T-helper 1 cell treated with Interleukin-12 subunit alpha and Interleukin-12 subunit beta and Interleukin-4 antibody, amounts not matched to agents 30 μg/mL and 1 μg/mL, for 36 hours (primary cell): ENCODE data around the gene NAT8.
"Not testable (repeated sequence)": the region's sequence is repeated elsewhere in the genome, so short reads cannot be mapped to it uniquely, and the experiment has no call there.

Experiments
- H3K27ac Mint-ChIP-seq: one replicate; pipeline ENCODE4 v1.8.0; 2021; ENCODE audit warnings: mild to moderate bottlenecking, mixed read lengths
- H3K27me3 Mint-ChIP-seq: one replicate; pipeline ENCODE4 v1.8.0; 2021; ENCODE audit warnings: low read depth, mixed read lengths
- H3K36me3 Mint-ChIP-seq: one replicate; pipeline ENCODE4 v1.8.0; 2021; ENCODE audit warnings: low read depth, mixed read lengths
- H3K4me1 Mint-ChIP-seq: one replicate; pipeline ENCODE4 v1.8.0; 2021; ENCODE audit warnings: low read depth, mixed read lengths
- H3K4me3 Mint-ChIP-seq: one replicate; pipeline ENCODE4 v1.8.0; 2021; ENCODE audit warnings: mild to moderate bottlenecking, moderate library complexity, mixed read lengths
- H3K9me3 Mint-ChIP-seq: one replicate; pipeline ENCODE4 v1.8.0; 2021; ENCODE audit warnings: mixed read lengths

The NAT8 gene

DNA sequence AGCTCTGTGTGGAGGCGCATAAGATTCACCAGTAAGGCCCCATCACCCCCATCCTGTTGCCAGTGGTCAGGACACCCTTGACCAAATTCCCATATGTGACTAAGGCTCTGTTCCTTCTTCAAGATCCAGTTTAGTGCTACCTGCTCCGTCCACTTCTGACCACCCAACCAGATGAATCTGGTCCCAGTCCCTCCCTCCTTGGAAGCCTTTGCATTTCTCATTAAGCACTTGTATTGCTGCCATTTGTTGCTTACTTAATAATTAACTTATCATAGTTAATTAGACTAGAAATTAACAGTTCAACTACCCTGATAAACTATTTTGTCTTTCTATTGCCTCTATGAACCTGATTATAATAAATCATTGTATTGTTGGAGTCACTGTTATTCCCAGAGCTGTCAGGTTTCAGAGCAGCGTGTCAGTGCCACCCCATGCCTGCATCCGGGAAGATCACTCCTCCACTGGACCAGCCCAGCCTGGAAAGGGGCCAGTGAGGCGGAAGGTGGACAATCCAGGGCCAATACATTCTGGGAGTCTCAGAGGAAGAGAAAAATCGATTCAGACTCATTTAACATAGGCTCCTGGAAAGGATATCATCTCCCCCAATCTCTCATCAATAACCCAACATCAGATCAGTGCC, 9.5 kb upstream of the NAT8 start:
- H3K27me3 Mint-ChIP-seq, result peaks cover 7% of the 10 kb centered on the region
- no peak overlapping the region for H3K27ac Mint-ChIP-seq
- no peaks in the 10 kb centered on the region for H3K4me1 Mint-ChIP-seq
- no peaks in the 10 kb centered on the region for H3K36me3 Mint-ChIP-seq
- no peaks in the 10 kb centered on the region for H3K9me3 Mint-ChIP-seq
- H3K4me3 Mint-ChIP-seq, result no peak overlapping the region

DNA sequence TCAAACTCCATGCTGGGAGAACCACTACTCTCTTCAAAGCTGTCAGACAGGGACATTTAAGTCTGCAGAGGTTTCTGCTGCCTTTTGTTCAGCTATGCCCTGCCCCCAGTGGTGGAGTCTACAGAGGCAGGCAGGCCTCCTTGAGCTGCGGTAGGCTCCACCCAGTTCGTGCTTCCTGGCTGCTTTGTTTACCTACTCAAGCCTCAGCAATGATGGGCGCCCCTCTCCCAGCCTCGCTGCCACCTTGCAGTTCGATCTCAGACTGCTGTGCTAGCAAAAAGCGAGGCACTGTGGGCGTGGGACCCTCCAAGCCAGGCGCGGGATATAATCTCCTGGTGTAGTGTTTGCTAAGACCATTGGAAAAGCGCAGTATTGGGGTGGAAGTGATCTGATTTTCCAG, 5.5 kb upstream of the NAT8 start:
- H3K4me3 Mint-ChIP-seq, H3K4me1 Mint-ChIP-seq, H3K36me3 Mint-ChIP-seq, H3K9me3 Mint-ChIP-seq, H3K27ac Mint-ChIP-seq: not testable (repeated sequence)
- H3K27me3 Mint-ChIP-seq, result peaks cover 16% of the 10 kb centered on the region

DNA sequence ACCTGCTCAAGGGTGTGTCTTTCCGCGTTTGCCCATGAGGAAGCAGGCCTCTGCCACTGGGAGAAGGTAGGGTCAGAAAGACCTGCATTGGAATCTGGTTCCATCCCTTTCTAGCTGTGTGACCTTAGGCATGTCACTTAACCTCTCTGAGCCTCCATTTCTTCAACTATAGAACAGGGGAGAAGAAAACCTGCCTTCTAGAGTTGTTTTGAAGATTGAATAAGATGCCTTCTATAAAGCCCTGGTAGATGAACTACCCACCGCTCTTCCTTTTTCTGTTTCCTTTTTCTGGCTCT, 507 bp downstream of the NAT8 start:
- Mint-ChIP-seq H3K27ac (no peak overlapping the region), H3K4me3 (no peak overlapping the region), H3K9me3 (peaks cover 6% of the 10 kb centered on the region), H3K27me3 (peaks cover 9% of the 10 kb centered on the region), H3K4me1 (no peaks in the 10 kb centered on the region), H3K36me3 (no peaks in the 10 kb centered on the region)

DNA sequence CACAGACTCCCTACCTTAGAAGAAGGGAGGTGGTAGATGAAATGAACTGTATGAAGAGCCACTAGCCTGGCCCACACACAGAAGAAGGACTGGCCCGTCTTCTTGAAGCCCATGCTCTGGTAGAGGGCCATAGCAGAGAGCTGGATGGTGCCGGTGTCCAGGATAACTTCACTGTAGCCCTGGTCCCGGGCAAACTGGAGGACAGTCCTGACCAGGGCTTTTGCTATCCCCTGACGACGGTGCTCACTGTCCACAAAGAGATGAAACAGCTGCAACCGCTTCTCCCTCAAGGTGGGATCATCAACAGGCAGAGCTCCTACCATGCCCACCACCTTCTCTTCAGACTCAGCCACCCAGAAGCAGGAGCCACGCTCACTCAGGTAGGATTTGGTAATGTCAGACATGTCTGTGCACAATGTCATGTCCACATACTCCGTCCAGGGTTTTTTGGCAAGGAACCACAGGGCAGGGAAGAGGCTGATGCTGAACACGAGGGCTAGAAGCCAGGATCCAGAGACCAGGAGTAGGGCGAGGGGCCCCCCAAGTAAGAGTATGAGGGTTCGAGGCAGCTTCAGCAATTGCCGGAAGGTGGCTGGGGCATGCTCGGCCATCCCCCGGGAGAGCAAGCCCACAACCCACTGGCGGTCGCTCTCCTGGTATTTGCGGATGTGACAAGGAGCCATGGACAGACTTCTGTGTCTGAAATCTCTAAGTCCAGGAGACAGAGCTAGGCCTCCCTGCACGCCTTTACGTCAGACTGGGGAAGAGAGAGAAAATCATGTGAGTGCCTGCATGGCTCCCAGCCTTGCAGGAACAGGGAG, 1.1 kb downstream of the NAT8 start:
- no peak overlapping the region for H3K4me3 Mint-ChIP-seq
- H3K27me3 Mint-ChIP-seq, result peaks cover 5% of the 10 kb centered on the region
- H3K9me3 Mint-ChIP-seq, result peaks cover 6% of the 10 kb centered on the region
- H3K27ac Mint-ChIP-seq, result no peak overlapping the region
- H3K36me3 Mint-ChIP-seq, result no peaks in the 10 kb centered on the region
- no peaks in the 10 kb centered on the region for H3K4me1 Mint-ChIP-seq

DNA sequence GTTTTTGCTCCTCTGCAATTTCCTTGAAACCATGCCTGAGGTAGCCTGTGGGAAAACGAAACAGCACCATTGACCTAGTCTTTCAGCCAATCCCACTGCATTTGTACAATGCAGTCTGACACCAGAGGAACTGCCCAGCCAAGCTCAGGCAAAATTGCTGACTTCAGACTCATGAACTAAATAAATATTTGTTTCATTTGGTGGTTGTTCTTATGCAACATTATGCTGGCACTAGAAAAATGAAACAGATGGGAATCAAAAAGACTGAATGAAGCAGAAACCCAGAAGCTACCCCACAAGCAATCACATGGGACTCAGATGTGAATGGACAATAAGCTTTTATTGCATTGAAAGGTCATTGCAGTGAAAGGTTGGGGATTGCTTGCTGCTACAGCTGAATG, 1.7 kb downstream of the NAT8 start:
- Mint-ChIP-seq H3K27me3 (peaks cover 5% of the 10 kb centered on the region), H3K4me3 (no peak overlapping the region), H3K4me1 (no peaks in the 10 kb centered on the region), H3K9me3 (peaks cover 6% of the 10 kb centered on the region), H3K36me3 (no peaks in the 10 kb centered on the region), H3K27ac (no peak overlapping the region)

DNA sequence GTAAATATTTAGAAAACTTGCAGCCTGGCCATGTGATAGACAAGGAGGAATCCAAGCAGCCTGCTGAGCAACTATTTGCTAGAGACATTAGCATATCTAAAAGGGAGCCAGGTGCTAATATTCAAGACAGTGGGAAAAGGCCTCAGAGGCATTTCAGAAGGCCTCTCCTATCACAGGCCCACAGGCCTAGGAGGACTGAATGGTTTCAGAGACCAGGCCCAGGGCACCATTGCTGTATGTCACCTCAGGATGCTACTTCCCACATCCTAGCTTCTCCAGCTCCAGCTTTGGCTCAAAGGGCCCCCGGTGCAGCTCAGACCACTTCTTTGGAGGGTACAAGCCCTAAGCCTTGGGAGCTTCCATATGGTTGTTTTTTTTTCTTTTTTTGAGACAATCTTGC, 3.8 kb downstream of the NAT8 start:
- H3K9me3 Mint-ChIP-seq, result peaks cover 6% of the 10 kb centered on the region
- no peak overlapping the region for H3K27ac Mint-ChIP-seq
- no peaks in the 10 kb centered on the region for H3K36me3 Mint-ChIP-seq
- no peaks in the 10 kb centered on the region for H3K4me1 Mint-ChIP-seq
- no peaks in the 10 kb centered on the region for H3K27me3 Mint-ChIP-seq
- no peak overlapping the region for H3K4me3 Mint-ChIP-seq

DNA sequence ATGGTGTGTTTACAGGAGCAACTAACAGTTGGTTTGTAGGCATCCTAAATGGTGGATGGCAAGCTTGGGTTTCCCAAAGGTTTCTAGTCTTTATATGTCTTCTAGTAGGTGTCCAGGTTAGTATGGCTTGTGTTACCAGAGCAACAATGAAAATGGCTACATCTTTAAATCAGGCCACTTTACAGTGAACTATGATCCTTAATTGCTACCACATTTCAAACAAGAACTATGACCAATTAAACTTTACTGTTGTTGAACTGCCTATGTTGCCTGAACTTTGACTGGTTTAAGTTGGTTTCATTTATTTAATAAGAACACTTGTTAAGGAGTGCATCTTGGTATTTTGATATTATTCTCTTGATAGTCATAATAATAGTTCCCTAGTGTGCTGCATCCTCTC, 5.2 kb downstream of the NAT8 start:
- H3K27me3 Mint-ChIP-seq, H3K36me3 Mint-ChIP-seq: not testable (repeated sequence)

DNA sequence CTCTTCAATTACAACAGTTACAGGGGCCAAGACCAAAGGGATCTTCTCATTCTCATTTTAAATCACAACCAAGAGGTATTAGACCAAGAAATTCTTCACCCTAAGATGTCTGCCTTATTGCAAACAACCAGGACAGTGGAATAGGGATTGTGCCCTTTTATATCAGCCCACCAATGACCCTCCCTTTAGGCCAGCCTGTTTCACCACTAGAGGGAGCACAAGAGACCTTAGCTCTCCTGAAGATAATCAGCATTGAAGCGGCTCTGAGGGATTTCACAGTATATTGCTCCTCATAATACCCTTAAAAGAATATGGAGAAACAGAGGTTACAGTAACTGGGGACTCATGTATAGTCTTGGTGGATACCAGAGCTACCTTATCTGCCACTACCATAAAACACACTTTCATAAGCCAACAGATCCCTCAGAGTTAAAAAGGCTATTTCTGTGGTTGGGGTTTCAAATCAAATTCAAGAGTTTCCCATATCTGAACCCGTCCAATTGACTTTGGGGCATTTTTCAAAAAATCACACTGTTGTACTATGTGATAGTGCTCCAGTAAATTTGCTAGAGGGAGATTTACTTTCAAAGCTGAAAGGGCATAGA, 11.5 kb downstream of the NAT8 start:
- not testable (repeated sequence) for H3K4me3 Mint-ChIP-seq, H3K36me3 Mint-ChIP-seq, H3K27ac Mint-ChIP-seq, H3K4me1 Mint-ChIP-seq, H3K9me3 Mint-ChIP-seq
- H3K27me3 Mint-ChIP-seq, result peaks cover 18% of the 10 kb centered on the region

More for the DNA sequence above, 5.2 kb downstream of the NAT8 start:
- H3K27ac Mint-ChIP-seq, H3K9me3 Mint-ChIP-seq, H3K4me3 Mint-ChIP-seq, H3K4me1 Mint-ChIP-seq: not testable (repeated sequence)

DNA sequence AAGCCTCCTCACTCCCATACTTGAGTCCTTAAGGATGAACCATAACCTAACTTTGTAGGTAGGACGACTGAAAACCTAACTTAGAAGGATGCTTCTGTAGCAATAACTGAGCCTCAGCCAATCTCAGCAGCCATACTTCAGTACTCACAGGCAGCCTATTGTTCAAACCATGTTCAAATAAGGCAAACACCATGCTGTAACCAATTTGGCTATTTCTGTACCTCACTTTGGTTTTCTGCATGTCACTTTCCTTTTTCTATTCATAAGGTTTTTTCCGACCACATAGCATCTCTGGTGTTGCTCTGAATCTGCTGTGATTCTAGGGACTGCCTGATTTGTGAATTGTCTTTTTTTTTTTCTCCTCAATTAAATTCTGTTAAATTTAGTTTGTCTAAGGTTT, 13.7 kb downstream of the NAT8 start:
- H3K4me3 Mint-ChIP-seq, H3K27ac Mint-ChIP-seq, H3K4me1 Mint-ChIP-seq, H3K9me3 Mint-ChIP-seq, H3K36me3 Mint-ChIP-seq: not testable (repeated sequence)
- H3K27me3 Mint-ChIP-seq, result peaks cover 18% of the 10 kb centered on the region

DNA sequence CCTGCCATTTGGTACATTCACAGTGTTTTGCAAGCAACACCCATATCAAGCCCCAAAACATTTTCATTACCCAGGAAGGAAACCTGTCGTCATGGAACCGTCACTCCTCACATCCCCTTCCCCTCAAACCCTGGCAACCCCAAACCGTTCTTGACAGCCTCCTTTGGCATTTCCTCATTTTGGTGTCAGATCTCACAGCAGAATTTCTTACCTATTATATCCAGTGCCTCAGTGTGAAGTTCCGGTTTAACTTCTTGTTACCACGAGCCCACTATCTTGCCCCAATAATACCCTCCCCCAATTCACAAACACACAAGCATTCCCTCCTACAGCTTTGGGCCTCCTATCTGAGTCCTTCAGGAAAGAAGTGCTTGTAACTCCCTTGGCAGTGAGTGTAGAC, 16.0 kb downstream of the NAT8 start:
- H3K4me3 Mint-ChIP-seq, H3K4me1 Mint-ChIP-seq, H3K36me3 Mint-ChIP-seq, H3K27ac Mint-ChIP-seq, H3K9me3 Mint-ChIP-seq: not testable (repeated sequence)
- H3K27me3 Mint-ChIP-seq, result peaks cover 23% of the 10 kb centered on the region

DNA sequence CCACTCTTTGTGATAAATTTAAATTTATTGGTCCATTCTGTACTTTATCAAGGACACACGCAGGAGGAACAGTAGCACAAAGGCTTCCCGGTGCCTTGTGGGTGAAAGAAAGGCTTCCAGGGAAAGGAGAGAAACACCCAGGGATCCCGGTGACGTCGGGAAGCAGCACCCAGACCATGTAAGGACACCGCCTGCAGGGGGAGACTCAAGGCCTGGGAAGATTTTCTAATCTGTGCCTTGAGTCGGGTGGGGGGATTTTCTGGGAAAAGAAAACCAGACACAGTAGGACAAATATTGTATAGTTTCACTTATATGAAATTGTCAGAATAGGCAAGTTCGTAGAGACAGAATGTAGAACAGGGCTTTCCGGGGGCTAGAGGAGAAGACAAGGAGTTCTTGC, 17.6 kb downstream of the NAT8 start:
- not testable (repeated sequence) for H3K4me1 Mint-ChIP-seq, H3K27ac Mint-ChIP-seq, H3K36me3 Mint-ChIP-seq, H3K9me3 Mint-ChIP-seq, H3K4me3 Mint-ChIP-seq
- H3K27me3 Mint-ChIP-seq, result peaks cover 19% of the 10 kb centered on the region

DNA sequence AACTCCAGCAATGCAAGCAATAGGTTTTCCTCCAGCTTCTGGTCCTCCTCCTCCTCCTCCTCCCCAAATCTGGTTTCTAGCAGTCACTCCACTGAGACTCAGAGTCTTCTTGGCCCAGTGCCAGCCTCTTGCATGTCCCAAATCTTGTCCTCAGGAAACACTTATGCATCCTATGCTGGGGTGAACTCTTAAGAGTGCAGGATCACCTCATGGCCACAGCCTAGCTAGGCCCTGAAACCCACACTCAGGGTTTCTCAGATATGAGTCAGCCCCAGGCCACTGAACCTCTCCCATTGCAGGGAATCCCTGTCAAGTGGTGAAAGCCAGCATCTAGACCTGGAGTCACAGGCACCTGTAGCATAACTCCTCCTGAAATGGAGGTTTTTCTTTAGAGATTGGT, 18.2 kb downstream of the NAT8 start:
- not testable (repeated sequence) for H3K27ac Mint-ChIP-seq, H3K9me3 Mint-ChIP-seq, H3K36me3 Mint-ChIP-seq, H3K4me1 Mint-ChIP-seq, H3K4me3 Mint-ChIP-seq
- peaks cover 19% of the 10 kb centered on the region for H3K27me3 Mint-ChIP-seq

DNA sequence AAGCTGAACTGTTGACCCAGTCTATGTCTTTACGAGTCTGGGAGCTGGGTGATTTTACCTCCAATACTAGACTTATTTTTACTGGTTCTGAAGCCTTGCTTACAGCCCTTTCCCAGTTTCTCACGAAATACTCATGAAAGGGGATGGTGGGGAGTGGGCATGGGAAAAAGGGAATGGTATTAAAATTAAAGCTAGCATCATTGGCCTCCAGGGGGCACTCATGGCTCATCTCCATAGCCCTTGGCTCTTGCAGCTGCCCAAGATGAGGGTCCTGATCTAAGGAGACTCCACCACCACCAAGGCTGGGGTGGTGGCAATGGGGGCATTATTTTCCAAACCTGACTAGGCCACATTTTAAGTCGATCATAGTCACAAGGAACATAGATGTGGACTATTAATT, 22.3 kb downstream of the NAT8 start:
- not testable (repeated sequence) for H3K36me3 Mint-ChIP-seq, H3K4me3 Mint-ChIP-seq, H3K4me1 Mint-ChIP-seq, H3K27ac Mint-ChIP-seq, H3K9me3 Mint-ChIP-seq
- H3K27me3 Mint-ChIP-seq, result peaks cover 12% of the 10 kb centered on the region

DNA sequence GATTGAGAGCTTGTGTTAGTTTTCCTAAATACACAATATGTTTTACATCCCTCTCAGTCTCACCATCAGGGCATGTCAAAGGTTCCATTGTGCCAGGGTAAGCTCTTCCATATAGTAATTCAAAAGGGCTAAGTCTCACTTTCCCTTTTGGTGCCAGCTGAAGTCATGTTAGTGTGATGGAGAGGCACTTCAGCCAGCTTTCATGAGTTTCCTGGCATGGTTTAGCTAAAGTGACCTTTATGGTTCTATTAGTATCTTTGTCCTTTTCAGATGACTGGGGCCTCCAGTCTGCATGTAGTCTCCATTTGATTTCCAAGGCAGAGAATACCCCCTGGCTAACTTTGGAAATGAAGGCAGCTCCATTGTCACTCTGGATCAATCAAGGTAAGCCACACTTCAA, 27.2 kb downstream of the NAT8 start:
- Mint-ChIP-seq H3K27ac (no peak overlapping the region), H3K4me3 (no peak overlapping the region), H3K27me3 (no peaks in the 10 kb centered on the region), H3K4me1 (peaks cover 7% of the 10 kb centered on the region), H3K9me3 (no peaks in the 10 kb centered on the region), H3K36me3 (no peaks in the 10 kb centered on the region)

DNA sequence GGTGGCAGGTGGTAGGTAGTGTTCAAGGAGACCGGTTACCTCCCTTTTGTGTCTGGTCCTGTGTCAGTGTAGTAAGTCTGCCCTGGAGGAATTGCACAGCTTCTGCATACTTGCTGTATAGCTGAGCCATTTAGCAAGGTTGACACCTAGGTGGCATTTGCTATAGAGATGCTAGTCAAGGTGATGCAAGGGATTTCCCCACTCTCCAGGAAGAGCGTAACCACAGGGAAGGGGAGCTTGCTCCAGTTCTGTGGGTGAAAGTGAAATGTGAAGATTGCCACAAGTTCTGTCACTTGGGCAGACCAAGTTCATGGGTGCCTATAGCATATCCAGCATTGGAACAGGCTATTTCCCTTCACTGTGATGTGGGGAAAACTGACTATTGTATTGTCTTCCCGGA, 28.1 kb downstream of the NAT8 start:
- Mint-ChIP-seq H3K27ac (no peak overlapping the region), H3K9me3 (no peaks in the 10 kb centered on the region)

More for the DNA sequence above, 28.1 kb downstream of the NAT8 start:
- Mint-ChIP-seq H3K4me3 (no peak overlapping the region), H3K27me3 (no peaks in the 10 kb centered on the region), H3K36me3 (no peaks in the 10 kb centered on the region), H3K4me1 (peaks cover 7% of the 10 kb centered on the region)
